SIG-M5 (cell line): ENCODE results near the gene TAS2R43.
"Not testable (repeated sequence)": the region's sequence is repeated elsewhere in the genome, so short reads cannot be mapped to it uniquely, and the experiment has no call there.

Experiments
- DNase-seq: peaks from one replicate; lab custom pipeline; 2025; lab: John Stamatoyannopoulos, UW

The TAS2R43 gene

GRCh38 chr12:11059784-11060183 lies 32.3 kb downstream of the TAS2R43 start:
- DNase-seq = no peak

GRCh38 chr12:11059041-11059440 lies 33.1 kb downstream of the TAS2R43 start:
- DNase-seq = no peak

- no peak for DNase-seq
Observed at GRCh38 chr12:11055306-11055705, 36.8 kb downstream of the TAS2R43 start.

- not testable (repeated sequence) for DNase-seq
Observed at GRCh38 chr12:11049806-11050531, 42.1 kb downstream of the TAS2R43 start.

GRCh38 chr12:11041366-11041765 lies 50.7 kb downstream of the TAS2R43 start:
- DNase-seq = not testable (repeated sequence)
